GM18498 (cell line): Measurements from ENCODE around the gene EFCAB6.

Experiments used
- ATAC-seq: cut with Tn5 transposase; IDR thresholded peaks from one replicate; pipeline ENCODE4 v1.9.1; 2021; ENCODE audit warnings: mild to moderate bottlenecking, moderate library complexity; ENCODE audit not compliant: unreplicated experiment

The EFCAB6 gene

GRCh38 chr22:43747877-43748276, 64.2 kb downstream of the EFCAB6 start:
- ATAC-seq = no peak

- no peak for ATAC-seq
These were observed 65.0 kb downstream of the EFCAB6 start for GRCh38 chr22:43747058-43747457.

DNA sequence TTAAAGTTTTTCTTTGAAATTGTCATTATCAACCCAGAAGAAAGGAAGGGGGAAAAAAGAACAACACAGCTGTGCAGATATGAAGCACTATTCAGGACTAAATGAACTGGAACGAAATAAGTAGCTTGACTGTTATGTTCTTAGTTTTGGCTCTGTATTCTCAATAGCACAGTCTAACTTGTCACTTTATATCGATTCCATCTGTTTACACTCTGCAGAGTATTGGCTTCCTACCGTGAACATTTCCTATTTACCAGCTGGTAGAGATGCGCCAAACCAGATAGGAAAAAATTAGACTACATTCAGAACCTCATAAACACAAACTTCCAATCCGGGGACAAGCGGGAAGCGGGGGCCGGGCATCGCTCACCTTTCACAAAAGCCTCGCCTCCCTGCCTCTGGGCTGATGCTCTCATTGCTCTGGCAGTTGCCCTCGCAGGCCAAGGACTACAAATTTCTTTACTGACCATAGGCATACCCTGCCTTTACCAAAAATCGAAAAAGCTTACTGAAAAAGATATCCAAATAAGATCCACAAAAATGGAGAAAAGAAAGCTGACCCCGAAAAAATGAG, 66.2 kb downstream of the EFCAB6 start:
- ATAC-seq = no peak

GRCh38 chr22:43745411-43745770, 66.7 kb downstream of the EFCAB6 start:
- no peak for ATAC-seq

DNA sequence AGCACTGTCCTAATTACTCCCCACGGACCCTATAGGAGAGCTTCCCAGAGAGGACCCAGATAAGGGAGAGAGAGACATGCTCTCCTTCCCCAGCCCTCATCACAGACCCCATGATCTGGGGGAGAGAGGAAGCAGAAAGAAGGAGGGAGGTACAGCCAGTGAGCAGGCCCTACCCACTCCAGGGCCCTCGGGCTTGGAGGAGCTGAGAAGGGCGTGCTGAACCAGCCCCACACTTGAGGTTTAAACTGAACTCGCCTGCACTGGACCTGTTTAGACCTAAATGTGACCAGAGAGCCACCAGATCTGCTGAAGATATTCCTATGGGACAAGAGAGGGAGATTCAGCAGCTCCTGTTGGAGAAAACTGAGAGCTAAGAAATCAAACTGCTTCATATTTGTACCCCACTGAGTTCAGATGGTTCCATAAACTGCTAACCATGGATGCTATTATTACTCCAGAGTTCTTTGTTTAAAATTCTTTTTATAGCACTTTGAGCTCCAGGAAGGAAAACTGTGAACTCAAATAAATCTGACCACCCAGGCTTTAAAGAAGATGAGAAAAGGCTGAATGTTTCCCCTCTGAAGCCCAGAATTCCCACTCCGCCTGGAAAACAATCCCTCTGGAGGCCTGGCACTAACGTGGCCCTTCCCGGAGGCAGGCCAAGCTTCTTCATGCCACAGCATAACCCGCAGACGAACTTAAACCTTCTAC, 67.2 kb downstream of the EFCAB6 start:
- no peak for ATAC-seq

DNA sequence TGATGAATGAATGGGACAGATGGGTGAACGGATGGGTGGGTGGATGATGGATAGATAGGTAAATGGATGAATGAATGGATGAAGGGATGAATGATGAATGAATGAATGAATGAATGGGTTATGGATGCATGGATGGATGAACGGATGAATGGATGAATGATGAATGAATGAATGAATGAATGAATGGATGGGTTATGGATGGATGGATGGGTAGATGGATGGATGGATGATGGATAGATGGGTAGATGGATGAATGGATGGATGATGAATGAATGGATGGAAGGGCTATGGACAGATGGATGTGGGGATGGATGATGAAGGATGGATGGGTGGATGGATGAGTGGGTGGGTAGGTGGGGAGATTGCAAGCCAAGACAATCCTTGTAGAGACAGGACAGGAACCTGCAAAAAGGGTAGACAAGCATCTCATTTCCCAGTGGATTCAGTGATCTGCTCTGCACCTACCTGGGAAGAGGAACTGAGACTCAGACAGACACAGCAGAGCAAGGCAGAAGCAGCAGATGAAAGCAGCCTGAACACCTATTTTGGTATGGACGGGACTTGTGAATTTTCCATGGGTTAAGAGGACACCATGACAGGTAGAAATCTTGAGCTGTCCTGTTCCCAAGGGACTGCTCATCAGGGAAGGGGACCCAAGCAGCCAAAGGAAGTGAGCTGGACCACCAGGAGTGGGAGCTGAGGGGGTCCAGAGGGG, 68.0 kb downstream of the EFCAB6 start:
- ATAC-seq = no peak

GRCh38 chr22:43743131-43743530, 69.0 kb downstream of the EFCAB6 start:
- ATAC-seq = no peak

DNA sequence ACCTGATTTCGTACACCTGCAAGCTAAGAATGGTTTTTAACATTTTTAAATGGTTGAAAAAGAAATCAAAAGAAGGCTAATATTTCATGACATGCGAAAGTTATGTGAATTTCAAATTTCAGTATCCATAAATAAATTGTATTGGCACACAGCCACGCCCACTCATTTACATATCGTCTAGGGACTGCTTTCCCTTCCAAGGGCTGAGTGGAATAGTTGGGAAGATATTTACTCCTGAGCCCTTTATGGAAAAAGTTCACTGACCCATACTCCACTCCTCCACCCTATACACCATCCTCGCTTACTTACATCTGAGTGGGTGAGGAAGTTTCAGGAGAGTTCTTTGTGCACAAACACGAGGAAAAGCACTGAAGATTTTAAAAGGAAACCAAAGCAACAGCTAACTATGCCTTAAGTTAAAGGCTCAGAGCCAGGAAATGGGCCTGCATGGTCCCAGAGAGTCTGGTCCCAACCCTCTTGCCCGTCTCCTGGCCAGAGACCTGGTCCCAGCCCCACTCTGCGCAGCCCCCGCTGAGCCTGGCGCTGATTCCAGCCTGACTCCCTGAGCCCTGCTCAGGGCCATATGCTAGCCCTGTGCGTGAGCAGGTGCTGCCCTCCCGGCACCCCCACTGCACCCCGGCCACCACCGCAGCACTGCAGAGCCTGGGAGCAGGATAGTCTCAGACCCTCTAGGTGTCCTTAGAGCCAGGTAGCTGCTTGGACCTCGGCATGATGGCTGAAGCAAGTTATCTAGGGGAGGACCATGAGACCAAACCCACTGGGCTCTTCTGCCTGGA, 69.8 kb downstream of the EFCAB6 start:
- no peak for ATAC-seq

GRCh38 chr22:43740587-43741270, 71.4 kb downstream of the EFCAB6 start:
- ATAC-seq = no peak

GRCh38 chr22:43739851-43740379, 72.2 kb downstream of the EFCAB6 start:
- ATAC-seq = no peak

GRCh38 chr22:43737150-43737828, 74.8 kb downstream of the EFCAB6 start:
- ATAC-seq = no peak

GRCh38 chr22:43736651-43737050, 75.5 kb downstream of the EFCAB6 start:
- no peak for ATAC-seq

- ATAC-seq = no peak
These were observed 77.5 kb downstream of the EFCAB6 start for GRCh38 chr22:43734370-43735150.

- ATAC-seq = no peak
These were observed 79.0 kb downstream of the EFCAB6 start for GRCh38 chr22:43733138-43733537.

- no peak for ATAC-seq
These were observed 80.1 kb downstream of the EFCAB6 start for GRCh38 chr22:43731988-43732387.

DNA sequence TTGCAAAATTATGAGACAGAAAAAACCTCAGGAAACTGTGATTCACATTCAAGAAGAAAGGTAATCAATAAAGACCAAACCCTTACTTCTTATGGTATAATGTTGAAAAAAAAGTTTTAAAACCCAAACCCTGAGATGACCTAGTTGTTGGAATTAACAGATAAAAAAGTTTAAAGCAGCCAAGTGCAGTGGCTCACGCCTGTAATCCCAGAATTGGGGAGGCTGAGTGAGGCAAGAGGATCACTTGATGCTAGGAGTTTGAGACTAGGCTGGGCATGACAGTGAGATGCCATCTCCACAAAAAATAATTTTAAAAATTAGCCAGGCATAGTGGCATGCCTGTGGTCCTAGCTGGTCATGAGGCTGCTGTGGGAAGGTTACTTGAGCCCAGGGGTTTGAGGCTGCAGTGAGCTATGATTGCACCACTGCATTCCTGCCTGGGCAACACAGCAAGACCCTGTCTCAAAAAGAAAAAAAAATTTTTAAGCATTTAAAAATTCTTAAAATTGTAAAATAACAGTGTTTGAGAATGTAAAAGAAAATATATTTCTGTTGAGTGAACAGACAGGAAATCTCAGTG, 85.1 kb downstream of the EFCAB6 start:
- ATAC-seq = no peak

DNA sequence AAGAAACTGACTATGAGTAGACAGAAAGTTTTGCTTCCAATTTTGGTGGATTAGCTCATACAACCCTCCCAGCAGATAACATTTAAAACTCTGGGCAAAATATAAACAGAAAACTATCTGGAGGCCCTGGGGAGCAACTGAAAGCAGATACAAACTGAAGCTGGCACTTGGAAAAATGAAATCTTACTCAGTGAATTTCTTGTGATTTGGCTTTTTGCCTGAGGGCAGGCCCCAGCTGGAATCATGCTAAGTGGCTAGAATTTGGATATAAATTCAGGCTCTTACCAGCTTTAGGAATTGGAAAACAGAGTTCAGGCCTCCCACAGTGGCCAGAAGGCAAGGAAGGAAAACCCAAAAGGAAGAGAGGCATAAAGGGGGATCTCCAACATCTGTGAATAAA, 85.8 kb downstream of the EFCAB6 start:
- ATAC-seq = no peak

DNA sequence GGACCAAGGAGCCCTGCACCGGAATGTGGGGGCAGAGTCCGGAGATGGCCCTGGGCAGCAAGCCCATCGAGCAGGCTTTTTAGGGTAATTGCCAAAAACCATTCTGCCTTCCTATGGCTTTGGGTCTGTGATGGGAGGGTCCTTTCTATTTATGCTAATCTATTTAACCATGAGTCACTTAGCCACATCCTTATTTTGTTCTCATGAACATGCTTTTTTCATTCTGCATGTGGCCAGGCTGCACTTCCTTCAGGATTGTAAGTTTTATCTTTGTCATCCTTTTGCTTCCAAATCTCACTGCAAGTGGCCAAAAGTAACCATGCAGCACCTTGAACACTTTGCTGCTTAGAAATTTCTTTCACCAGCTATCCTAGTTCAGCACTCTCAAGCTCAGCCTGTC, 88.3 kb downstream of the EFCAB6 start:
- no peak for ATAC-seq

- ATAC-seq = no peak
These were observed 89.7 kb downstream of the EFCAB6 start for GRCh38 chr22:43722444-43722843.
